ENCODE measurements around the gene ACBD4. TPM values are rescaled to one million over a fixed set of nuclear protein-coding genes. Genes with fewer than 3 reads are reported as not detected.

Gene ACBD4
- total RNA-seq, 2 donors from 2014 or later: 21.5 to 27.9 TPM

DNA sequence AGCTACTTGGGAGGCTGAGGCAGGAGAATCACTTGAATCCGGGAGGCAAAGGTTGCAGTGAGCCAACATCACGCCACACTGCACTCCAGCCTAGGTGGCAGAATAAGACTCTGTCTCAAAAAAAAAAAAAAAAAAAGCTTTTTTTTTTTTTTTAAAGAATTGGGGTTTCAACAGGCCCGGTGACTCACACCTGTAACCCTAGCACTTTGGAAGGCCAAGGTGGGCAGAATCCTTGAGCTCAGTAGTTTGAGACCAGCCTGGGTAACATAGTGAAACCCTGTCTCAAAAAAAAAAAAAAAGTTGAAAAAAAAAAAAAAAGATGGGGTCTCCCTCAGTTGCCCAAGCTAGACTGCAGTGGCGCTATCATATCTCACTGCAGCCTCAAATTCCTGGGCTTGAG lies 19.5 kb downstream of the ACBD4 start:
- no peak overlapping the region for H3K4me3 ChIP-seq
- H3K27me3 ChIP-seq (replicated peaks; ENCODE audit: insufficient read depth): no peaks in the 10 kb centered on the region
- H3K36me3 ChIP-seq: no peaks in the 10 kb centered on the region
- no peak overlapping the region for H3K27ac ChIP-seq
- ATAC-seq (ENCODE audit: insufficient number of reproducible peaks, low FRiP score, low read depth): no peak
- peaks cover 40 to 67% of the 10 kb centered on the region in 2 donors for H3K4me1 ChIP-seq (ENCODE audit: control insufficient read depth in 1 of 2, low read depth in 2 of 2)
- DNase-seq (ENCODE audit: low spot score): no peak
- TF ChIP-seq, protein P1, sequence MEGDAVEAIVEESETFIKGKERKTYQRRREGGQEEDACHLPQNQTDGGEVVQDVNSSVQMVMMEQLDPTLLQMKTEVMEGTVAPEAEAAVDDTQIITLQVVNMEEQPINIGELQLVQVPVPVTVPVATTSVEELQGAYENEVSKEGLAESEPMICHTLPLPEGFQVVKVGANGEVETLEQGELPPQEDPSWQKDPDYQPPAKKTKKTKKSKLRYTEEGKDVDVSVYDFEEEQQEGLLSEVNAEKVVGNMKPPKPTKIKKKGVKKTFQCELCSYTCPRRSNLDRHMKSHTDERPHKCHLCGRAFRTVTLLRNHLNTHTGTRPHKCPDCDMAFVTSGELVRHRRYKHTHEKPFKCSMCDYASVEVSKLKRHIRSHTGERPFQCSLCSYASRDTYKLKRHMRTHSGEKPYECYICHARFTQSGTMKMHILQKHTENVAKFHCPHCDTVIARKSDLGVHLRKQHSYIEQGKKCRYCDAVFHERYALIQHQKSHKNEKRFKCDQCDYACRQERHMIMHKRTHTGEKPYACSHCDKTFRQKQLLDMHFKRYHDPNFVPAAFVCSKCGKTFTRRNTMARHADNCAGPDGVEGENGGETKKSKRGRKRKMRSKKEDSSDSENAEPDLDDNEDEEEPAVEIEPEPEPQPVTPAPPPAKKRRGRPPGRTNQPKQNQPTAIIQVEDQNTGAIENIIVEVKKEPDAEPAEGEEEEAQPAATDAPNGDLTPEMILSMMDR (IDR thresholded peaks at IDR 0.05): no peak
- no peaks in the 10 kb centered on the region for H3K9me3 ChIP-seq

DNA sequence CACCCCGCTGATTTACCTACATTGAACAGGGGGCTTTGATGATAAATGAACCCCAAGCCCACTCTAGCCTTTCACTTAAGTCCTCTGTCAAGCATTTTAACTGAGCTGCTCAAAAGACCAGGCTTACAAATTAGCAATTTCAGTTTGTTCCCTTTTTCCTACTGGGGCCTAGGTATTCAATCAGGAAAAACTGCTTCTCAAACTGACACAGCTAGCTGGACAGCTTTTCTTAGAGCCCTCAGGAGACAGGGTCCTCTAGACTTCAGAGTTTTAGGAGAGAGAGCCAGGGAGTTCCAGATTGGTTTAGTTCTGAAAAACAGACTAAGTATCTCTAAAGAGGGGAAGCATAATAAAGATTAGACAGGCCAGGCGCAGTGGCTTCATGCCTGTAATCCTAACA lies 20.0 kb downstream of the ACBD4 start:
- no peaks in the 10 kb centered on the region for H3K27me3 ChIP-seq (replicated peaks; ENCODE audit: insufficient read depth)
- no peaks in the 10 kb centered on the region for H3K9me3 ChIP-seq
- peaks cover 40 to 70% of the 10 kb centered on the region in 2 donors for H3K4me1 ChIP-seq (ENCODE audit: control insufficient read depth in 1 of 2, low read depth in 2 of 2)
- ATAC-seq (ENCODE audit: insufficient number of reproducible peaks, low FRiP score, low read depth): no peak
- H3K27ac ChIP-seq: no peak overlapping the region
- DNase-seq (ENCODE audit: low spot score): no peak
- H3K36me3 ChIP-seq: no peaks in the 10 kb centered on the region
- TF ChIP-seq, protein P1 (IDR thresholded peaks at IDR 0.05): no peak
- H3K4me3 ChIP-seq: no peak overlapping the region

DNA sequence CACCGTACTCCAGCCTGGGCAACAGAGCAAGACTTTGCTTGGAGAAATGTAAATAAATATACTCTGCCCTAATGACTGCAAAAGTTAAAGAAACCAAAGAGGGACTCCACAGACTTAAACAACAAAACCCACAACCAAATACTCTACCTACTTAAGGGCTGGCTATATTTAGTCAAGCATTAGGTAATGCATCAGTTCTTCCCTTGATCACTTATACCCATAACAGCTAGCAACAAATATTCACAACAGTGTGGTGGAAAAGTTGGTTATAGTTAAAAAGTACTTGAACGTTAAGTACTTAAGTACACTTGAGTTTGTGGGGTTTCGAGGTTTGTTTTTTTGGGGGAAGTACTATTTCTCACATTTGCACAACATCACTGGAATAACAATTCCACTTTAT lies 20.8 kb downstream of the ACBD4 start:
- H3K27me3 ChIP-seq (replicated peaks; ENCODE audit: insufficient read depth): no peaks in the 10 kb centered on the region
- TF ChIP-seq, protein P1 (IDR thresholded peaks at IDR 0.05): no peak
- no peaks in the 10 kb centered on the region for H3K36me3 ChIP-seq
- H3K4me3 ChIP-seq: no peak overlapping the region
- peaks cover 33 to 65% of the 10 kb centered on the region in 2 donors for H3K4me1 ChIP-seq (ENCODE audit: control insufficient read depth in 1 of 2, low read depth in 2 of 2)
- no peaks in the 10 kb centered on the region for H3K9me3 ChIP-seq
- DNase-seq (ENCODE audit: low spot score): no peak
- ATAC-seq (ENCODE audit: insufficient number of reproducible peaks, low FRiP score, low read depth): no peak
- H3K27ac ChIP-seq: no peak overlapping the region

DNA sequence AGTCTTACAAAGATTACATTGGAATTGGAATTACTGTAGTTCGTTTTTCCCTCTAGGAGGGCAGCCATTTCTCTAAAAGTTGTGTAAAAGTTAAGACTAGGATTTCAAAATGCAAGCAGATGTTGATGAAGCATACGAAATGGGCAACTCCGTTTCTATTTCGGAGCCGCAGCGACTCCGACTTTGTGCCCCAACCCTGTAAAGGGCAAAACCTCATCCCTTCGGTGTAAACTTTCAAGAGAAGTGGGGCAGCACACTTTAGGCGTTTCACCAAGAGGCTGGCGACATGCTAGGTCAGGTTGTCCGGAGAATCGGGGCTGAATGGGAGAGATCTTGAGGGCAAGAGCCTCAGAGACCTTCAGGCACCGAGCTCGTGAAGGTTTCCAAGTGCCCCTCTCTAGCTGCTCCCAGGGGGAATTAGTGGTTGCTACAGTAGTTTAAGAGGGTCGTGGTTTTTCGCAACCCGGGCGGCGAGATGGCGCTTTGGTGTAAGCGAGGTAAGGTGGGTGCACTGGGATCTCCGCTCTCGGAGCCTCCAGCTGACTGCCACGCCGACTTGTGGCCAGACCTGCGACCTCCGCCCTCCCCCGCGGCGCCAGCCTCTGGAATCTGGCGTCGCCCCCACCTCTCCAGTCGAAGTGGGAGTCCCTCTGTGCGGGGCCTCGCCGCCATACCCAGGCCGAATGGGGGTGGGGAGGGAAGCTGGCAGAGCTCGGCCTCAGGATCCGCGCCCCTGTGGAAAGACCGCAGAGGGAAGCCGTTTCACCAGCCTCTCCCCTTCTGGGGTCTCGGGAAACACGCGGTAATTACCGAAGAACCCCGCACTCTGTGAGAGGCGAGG lies 25.2 kb downstream of the ACBD4 start:
- Histone ChIP-seq H3K27me3 (replicated peaks; ENCODE audit: insufficient read depth) (no peaks in the 10 kb centered on the region), H3K9me3 (no peaks in the 10 kb centered on the region), H3K27ac (peak overlapping the region; percentile 97 to 98), H3K36me3 (no peaks in the 10 kb centered on the region), H3K4me3 (peak overlapping the region; percentile 88), H3K4me1 (ENCODE audit: control insufficient read depth in 1 of 2, low read depth in 2 of 2) (peaks cover 30 to 56% of the 10 kb centered on the region in 2 donors)
- ATAC-seq (ENCODE audit: insufficient number of reproducible peaks, low FRiP score, low read depth) (peak; percentile 18), DNase-seq (ENCODE audit: low spot score) (no peak)
- TF ChIP-seq, protein P1 (IDR thresholded peaks at IDR 0.05): peak; percentile 27

DNA sequence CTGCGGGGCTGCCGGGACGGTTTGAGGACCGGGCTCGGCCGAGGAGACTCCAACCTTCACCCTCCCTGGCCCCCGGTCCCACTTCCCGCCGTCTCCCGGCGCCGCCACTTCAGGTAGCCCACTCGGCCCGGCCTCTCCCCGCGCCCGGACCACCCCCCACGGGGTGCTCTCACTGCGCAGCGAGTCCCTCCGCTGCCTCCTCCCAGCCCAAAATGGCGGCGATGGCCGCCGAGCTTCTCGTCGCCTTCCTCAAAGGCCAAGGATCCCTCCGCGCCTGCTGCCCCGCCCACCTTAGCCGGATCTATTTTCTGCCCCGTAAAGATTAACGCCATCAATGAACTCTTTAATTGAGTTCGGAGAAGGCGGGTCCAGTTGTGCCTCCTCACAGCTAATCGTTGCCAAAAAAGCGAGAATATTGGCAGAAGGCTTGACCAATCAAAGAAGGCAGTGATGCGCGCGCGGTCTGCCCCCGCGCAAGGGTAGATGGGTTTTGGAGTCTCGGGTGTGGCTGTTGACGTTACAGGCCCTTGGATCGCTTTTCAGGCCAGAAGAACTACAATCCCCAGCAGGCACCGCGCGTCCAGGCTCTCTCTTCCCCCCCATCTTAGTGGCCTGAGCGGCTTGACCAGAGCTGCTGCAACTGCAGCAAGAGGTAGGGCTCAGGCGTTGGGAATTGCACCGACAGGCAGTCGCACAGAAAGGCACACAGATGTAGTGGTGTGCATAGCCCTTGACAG lies 26.0 kb downstream of the ACBD4 start, which contains the start of gene HEXIM2:
Gene HEXIM2, plus strand, starts transcription at position 588 of the 737 bp plus-strand sequence. CDS start 919 bp downstream, outside the sequence.
- ATAC-seq (ENCODE audit: insufficient number of reproducible peaks, low FRiP score, low read depth) (peak; percentile 99), DNase-seq (ENCODE audit: low spot score) (peak; percentile 98)
- no peaks in the 10 kb centered on the region for H3K9me3 ChIP-seq
- no peaks in the 10 kb centered on the region for H3K36me3 ChIP-seq
- H3K27ac ChIP-seq: peak within 1 kb of the TSS; percentile 97 to 98
- H3K4me3 ChIP-seq: peak within 1 kb of the TSS; percentile 88
- TF ChIP-seq, protein P1 (IDR thresholded peaks at IDR 0.05): no peak
- no peaks in the 10 kb centered on the region for H3K27me3 ChIP-seq (replicated peaks; ENCODE audit: insufficient read depth)
- H3K4me1 ChIP-seq (ENCODE audit: control insufficient read depth in 1 of 2, low read depth in 2 of 2): peaks cover 30 to 48% of the 10 kb centered on the region in 2 donors

All from thoracic aorta (tissue), 2 donors.